SKM-1 (cell line): Measurements from ENCODE around the gene PXDN.

ENCODE experiments used
- DNase-seq: peaks from one replicate; lab custom pipeline; 2025; ENCODE audit not compliant: unreplicated experiment; lab: John Stamatoyannopoulos, UW

Gene PXDN

GRCh38 chr2:1602278-1603010, 141.9 kb downstream of the PXDN start:
- DNase-seq: no peak

GRCh38 chr2:1601471-1602277, 142.6 kb downstream of the PXDN start:
- DNase-seq: no peak

- no peak for DNase-seq
Observed at GRCh38 chr2:1601067-1601412, 143.3 kb downstream of the PXDN start.

GRCh38 chr2:1600191-1601066, 143.9 kb downstream of the PXDN start:
- DNase-seq: no peak

- no peak for DNase-seq
Observed at GRCh38 chr2:1599301-1600085, 144.8 kb downstream of the PXDN start.

- no peak for DNase-seq
Observed at GRCh38 chr2:1598800-1599199, 145.5 kb downstream of the PXDN start.

GRCh38 chr2:1598041-1598710, 146.1 kb downstream of the PXDN start:
- DNase-seq: no peak

- no peak for DNase-seq
Observed at GRCh38 chr2:1595274-1595673, 149.0 kb downstream of the PXDN start.

GRCh38 chr2:1594373-1595171, 149.7 kb downstream of the PXDN start:
- no peak for DNase-seq

GRCh38 chr2:1594123-1594372, 150.3 kb downstream of the PXDN start:
- DNase-seq: no peak

- DNase-seq: no peak
Observed at GRCh38 chr2:1593371-1594122, 150.8 kb downstream of the PXDN start.

- DNase-seq: no peak
Observed at GRCh38 chr2:1591978-1592907, 152.1 kb downstream of the PXDN start.

GRCh38 chr2:1591461-1591770, 152.9 kb downstream of the PXDN start:
- no peak for DNase-seq

- no peak for DNase-seq
Observed at GRCh38 chr2:1590596-1591460, 153.5 kb downstream of the PXDN start.

GRCh38 chr2:1588978-1589621, 155.2 kb downstream of the PXDN start:
- no peak for DNase-seq

- DNase-seq: no peak
Observed at GRCh38 chr2:1588051-1588977, 156.0 kb downstream of the PXDN start.
